Stimulated activated CD4-positive, alpha-beta T cell treated with anti-CD3 and anti-CD28 coated beads, Interleukin-4, amount 100 ng/mL, for 1 hour (primary cell): ENCODE results near the gene PTPRT.

Experiments
- DNase-seq: peaks from one replicate; pipeline ENCODE4 v3.0.0-alpha.2; 2020

The PTPRT gene

DNA sequence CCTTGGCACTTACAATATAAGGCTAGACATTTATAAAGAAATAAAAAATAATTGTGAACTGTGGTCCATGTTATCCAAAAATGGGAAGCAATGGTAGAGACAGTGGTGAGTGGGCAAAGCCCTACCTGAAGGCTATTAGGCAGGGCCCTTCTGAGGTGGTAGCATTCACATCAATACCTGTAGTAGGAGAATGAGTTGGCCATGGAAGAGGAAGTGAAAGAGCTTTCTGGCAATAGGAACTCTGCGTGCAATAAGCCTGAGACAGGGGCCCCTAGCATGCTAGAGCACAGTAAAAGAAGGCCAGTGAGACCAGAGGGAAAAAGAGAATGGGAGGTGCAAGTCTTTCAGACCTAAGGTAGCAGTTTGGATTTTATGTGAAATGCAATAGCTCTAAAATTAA is 754.5 kb downstream of the PTPRT start:
- DNase-seq: no peak

DNA sequence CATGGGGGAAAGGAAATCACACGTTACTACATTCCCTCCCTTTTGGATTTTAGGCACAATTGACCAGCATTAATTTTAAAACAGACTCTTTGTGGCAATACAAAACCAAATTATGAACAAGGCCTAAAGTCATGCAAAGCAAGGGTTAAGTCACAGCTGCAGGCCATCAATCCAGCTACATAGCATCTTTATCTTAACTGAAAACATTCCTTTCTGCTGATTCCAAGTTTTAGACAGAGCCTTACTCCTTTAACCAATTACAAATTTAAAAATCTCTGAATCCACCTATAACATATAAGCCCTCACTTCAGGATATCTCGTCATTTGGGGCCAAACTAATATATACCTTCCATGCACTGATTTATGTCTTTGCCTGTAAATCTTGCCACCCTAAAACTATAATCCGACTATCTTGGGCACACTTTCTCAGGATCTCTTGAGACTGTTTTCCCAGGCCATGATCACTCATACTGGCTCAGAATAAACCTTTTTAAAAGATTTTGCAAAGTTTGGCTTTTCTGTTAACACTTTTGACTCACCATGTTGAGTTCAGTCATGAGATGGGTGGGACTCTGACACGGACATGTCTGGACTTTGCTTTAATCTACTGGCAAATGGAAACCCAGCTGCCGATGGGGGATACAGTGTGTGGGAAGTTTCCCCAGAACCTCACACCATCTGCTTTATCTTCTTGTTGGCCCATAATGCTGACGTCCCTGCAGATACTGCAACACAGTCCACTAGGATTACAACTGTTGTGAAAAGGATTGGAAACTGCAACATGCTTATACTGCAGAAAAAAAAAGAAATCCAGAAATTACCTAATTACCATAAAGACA is 757.0 kb downstream of the PTPRT start:
- no peak for DNase-seq

DNA sequence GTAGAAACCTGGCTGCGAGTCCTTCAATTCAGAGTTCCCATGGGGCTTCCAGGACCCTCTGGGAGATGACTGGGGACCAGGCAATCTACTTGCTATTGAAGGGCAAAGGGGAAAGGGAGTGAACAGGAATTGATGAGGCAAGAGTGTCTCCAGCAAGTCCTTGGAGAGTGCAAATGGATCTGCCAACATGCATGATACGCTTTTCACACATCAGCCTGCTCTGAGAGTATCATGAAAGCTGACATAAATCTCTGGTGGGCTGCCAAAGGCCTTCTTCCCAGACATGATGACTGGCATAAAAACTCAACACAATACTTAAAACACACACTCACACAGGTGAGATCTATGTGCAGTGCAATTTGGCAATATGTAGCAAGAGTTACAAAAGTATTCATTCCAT is 759.1 kb downstream of the PTPRT start:
- DNase-seq: no peak

DNA sequence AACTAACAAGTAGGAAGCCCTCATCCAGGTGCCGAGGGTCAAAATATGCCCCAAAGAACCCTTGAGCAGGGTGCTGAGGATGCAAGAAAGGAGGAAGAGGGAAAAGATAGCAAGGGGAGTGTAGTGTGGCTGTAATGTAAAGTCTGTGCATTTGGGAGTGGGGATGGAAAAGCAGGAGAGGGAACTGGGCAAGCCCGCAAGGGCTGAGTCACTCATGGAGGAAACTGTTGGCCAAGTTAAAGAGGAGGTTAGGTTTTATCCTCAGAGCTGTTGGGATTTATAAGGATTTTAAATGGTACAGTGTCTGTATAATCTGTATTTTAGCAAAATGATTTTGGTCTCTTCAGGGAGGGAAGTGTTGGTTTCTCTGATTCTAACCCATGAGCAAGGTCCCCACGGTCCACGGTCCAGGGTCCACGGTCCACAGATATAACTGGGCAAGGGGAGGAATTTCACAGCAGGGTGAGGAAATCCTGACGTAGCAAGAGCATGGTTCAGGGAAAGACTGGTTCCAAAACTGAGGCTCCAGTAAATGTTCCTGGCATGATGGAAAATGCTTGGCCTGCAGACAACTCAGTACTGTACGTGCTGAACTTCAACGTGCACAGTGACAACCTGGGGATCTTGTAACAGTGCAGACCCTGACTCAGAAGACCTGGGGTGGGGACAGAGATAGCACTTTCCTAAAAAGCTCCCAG is 759.8 kb downstream of the PTPRT start:
- DNase-seq: no peak

DNA sequence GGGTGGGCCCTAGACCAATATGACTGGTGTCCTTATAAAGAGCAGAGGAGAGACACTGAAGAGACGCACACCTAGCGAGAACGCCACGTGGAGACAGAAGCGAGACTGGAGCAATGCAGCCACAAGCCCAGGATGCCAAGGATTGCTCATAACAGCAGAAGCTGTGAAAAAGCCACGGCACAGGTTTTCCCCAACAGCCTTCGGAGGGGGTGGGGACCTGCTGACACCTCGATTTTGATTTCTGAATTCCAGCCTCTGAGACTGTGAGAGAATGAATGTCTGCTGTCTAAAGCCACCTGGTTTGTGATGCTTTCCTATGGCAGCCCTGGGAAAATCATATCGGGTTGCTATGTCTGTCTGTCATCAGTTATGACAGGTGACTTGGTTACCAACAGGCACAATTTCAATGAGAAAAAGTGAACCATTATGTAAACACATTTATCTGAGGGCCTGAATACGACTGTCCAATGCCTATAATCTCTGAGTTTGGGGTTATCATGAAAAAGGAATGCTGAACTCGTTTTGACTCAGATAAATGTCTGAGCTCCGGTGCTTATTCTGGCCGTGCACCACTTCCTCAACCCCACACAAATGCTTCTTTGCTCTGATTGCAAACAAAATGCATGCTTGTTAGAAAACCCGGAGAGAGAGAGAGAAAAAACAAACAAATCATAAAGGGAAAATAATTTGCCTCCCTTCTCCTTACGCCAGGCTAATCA is 769.7 kb downstream of the PTPRT start:
- no peak for DNase-seq

DNA sequence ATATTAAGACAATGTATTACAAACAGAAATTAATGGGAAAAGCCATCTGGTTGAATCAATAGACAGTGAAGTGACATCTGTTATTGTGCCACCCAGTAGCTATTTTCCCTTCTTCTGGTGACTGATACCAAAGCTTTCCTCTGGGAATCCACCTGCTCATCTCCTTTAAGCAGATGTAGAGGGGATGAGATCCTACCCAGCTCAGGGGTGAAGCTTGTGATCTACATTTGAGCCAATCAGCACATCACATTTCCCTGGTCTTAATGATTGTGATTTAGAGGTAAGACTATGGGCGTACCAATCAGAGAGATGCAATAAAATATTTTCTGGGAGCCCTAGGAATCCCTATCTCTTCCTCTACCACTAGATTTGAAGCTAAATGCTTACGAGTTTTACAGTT is 782.9 kb downstream of the PTPRT start:
- no peak for DNase-seq

DNA sequence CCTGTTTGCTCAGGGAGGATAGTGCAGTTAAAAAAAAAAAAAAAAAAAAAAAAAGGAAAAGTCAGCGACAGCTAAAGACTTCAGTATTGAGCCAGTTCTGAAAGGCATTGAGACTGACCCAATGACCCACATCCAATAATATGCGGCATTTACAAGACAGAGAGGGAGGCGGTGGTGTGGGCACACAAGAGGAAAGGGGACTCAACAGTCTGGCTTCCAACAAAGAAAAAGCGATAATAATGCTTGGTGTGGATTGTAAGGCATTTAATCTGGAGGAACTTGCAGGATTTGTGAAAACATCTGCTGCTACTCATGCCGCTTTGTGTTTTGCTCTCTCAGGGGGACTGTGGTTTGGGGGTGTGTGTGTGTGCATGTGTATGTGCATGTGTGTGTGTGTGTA is 787.3 kb downstream of the PTPRT start:
- DNase-seq: no peak

DNA sequence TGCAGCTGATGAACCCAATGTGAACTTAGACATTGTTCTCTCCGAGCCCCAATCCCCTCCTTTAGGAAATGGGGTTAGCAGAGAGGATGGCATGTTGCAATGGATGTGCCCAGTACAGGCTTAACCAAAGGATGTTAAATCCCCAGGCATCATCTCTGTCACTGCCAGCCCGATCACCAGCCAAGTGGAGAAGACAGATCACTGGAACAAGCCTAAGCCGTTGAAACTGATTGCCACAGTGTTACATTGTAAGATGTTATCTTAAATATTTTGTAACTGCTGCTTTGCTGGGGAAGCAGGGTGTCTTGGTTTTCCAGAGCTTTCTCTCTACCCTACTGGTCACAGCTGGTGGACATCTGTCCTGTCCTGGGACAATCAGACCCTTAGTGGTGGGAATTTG is 788.1 kb downstream of the PTPRT start:
- no peak for DNase-seq

DNA sequence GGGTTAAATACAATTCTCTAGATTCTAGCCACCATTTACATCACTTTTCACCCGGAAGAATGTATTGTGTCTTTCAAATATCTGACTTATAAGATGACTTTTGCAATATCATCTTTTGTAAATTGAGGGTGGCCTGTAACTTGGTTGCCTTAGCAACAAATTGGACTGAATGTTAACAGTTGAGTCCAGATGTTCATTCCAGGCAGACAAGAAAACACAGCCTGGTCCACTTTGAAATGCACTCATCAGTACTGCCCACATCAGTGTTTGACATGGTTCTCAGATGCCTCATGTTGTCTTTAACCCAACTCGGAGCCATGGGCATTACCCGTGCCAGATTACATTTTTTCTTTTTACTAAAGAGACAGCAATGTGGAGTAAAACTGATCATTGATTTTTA is 789.9 kb downstream of the PTPRT start:
- no peak for DNase-seq

DNA sequence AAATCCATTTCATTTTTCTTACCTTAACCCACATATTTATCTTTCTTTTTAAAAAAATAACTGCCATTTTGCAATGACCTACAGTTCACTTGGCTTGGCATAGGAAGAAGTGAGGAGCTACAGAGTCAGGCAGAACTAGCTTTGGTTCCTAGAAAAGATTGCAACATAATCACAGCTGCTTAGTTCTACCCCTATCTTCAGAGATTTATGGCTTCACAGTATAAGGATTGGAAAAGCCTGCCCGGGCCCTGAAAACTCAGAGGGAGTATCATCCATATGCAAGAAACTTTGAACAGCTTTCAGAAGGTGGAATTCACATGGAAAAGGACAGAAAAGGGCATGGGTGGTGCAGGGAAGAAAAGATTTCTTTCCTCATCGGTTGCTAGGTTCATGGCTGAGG is 797.3 kb downstream of the PTPRT start:
- DNase-seq: no peak

DNA sequence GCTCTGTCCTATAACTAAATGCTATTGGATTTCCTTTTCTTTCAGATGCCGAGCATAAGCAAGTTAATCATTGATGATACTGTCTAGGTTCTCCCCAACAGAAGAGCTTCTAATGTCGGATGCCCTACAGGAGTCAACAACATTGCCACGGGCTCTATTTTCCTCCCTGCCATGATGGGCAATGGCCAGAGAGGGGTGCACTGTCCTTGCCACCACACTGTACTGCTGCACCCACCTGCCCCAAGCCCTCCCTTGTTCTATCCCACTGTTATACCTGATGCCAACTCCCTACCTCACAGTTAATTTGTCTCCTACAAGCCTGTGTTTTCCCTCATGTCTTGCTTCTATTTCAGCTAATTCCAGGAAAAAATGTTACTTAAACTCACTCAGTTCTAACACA is 797.9 kb downstream of the PTPRT start:
- DNase-seq: no peak

DNA sequence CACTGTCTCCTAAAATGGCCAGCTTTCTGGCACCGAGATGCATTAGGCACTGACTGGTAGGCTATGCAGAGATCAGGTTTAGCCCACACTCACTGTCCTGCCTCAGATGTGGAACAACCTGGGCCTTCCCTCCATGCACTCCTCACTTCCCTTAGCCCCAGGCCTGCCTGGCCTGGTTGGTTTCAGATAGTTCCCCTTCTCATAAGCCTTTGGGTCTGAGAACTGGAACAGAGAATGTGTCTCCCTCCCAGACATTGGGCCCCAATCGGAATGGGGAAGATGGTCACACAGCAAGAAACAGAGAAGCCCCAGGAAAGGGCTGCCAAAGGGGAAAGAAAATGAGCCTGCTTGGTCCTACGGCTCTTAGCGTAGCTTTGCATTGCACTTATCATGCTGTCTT is 809.4 kb downstream of the PTPRT start:
- DNase-seq: no peak

DNA sequence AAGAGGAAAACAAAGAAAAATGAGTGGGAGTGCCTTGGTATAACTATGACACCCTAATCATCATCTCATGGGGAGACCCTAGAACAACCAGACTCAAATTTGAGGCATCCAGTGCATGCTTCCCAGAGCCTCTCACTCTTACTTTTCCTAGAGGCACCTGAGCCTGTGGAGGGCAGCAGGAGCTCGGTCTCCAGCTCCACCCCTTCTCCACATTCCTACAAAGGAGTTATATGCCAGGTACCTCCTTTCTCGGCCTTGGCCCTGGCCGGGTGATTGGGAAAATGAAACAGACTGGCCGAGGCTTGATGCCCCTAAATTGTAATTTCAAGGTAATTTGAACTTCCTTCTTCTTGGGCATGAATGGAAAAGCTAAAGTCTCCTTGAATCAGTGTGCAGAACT is 810.3 kb downstream of the PTPRT start:
- DNase-seq: no peak

DNA sequence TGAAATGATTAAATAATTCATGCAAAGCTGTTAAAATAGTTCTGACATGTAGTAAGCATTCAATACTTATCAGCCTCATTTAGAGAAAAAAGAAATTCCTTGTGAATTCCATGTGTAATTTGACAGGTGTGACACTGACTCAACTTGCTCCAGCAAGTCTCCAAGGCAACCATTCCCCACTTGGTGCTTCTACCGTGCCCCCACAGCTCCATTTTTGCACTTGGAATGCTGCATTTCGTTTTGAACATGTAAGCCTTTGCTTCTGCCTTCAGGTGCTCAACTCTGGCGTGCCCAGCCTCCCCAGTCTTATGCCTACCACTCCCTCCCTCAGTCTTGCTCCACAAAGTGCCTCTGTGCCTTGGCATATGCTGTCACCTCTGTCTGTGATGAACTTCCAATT is 810.9 kb downstream of the PTPRT start:
- no peak for DNase-seq

DNA sequence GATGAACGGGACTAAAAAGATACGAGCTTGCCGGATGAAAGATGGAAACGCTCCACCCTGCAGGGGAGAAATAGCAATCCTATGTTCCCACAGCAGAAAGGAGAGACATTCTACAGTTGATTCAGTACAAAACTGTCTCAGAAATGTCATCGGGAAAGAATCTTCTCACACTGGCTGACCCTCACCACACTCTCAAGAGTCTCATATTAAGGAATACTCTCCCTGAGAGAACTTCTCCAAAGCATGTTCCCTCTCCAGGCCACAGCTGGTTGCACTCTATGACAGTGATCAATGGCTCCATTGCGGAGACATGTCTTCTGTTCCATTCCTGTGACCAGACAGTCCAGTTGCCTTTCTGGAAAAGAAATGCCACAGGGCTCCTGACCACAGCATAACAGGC is 813.6 kb downstream of the PTPRT start:
- no peak for DNase-seq

DNA sequence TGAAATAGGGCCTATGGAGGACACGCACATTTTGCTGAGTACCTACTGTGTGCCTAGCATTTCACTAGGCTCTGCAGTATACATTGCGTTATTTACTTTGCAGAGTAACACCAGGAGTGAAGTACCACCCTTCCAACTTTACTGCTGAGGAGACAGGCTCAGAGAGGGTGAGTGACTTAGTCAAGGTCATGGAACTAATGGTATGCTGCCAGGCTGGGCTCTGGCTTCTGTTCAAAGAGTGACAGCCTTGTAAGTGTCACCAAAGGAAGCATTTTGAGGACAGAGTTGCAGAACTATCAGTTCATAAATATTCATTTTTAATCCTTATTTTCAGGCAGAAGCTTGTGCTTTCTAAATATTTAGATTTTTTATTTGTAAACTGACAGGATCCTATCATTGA is 816.7 kb downstream of the PTPRT start:
- no peak for DNase-seq

DNA sequence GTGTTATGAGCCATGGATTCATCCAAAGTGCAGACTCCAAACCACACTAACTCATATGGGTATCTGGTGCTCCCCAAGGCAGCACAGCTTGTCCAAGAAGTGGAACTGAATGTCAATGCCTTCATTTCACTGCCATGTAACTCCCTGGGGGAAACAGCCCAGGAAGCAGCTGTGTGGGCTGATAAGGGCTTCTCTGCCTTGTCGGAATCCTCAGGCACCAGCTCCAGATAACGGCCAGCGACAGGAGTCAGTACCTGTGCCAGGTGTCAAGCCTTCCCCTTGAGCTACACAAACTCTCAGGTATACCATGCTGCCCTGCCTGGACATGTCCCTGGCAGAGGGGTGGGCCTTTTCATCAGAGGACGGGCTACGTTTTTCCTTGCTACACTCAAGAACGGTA is 819.6 kb downstream of the PTPRT start:
- DNase-seq: no peak

DNA sequence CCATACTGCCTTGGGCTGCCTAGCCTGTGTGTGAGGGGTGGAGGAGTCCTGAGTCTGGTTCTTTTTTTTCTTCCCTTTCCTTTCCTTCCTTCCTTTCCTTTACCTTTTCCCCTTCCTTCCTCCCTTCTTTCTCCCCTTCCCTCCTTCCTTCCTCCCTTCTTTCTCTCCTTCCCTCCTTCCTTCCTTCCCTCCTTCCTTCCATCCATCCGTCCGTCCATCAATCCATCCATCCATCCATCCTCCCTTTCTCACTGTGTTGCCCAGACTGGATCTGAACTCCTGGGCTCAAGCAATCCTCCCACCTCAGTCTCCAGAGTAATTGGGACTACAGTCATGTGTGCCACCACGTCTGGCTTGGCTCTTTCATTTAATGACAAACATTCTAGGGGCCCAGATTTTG is 820.8 kb downstream of the PTPRT start:
- DNase-seq: no peak

DNA sequence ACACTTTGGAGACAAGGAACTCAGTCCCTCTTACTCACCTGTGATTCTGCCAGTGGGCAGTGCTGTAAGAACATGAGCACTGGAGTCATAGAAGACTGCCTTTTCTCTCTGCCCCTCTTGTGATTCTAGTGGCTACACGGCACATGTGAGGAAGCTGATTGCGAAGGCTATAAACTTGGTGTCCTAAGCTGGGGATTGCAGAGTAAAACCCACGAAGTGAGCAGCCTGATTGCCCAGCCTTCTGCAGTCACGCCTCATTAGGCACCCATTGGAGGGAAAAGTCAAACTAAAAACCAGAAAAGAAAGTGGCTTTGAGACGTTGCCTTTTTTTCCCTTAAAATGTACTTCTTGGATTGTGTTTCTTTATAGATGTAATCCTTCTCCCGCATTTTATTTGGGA is 823.1 kb downstream of the PTPRT start:
- no peak for DNase-seq

DNA sequence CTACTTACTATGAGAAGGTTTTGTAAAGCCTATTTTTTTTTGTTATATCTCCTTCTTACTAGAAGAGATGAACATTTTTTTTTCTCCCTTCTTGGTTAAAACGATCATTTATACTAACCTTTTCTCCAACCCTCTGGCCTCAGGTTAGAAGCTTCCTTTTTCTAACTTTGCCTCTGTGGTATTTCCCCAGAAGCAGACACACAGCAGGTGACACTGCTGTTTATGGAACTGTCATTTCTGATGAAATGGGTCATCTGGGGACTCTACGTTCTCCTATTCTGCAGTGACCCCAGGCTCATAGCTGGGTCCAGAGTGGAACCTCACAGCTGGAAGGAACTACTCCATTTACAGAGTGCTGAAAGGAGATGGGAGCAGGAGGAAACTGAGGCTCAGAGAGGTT is 825.3 kb downstream of the PTPRT start:
- no peak for DNase-seq

DNA sequence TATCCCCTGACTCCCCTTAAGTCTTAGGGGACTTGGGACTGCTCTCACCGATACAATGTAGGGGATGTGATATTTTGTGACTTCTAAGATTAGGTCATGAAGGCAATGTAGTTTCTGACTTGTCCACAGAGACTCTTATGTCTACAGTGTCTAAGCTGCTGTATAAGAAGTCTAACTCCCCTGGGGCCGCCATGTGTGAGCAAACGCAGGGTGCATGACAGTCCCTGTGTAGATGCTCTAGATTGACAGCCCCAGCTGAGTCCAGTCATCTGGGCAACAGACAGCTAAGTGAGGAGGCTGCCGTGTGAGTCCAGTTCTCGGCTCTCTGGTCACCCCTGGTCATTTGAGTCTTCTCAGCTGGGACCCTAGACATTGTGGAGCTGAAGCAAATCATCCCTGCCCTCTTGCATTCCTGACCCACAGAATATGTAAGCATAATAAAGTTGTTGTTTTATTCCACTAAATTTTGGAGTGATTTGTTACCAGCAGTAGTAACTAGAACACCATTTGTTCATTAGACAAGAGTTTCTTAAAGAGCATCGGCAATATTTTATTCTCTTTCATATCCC is 828.2 kb downstream of the PTPRT start:
- no peak for DNase-seq

DNA sequence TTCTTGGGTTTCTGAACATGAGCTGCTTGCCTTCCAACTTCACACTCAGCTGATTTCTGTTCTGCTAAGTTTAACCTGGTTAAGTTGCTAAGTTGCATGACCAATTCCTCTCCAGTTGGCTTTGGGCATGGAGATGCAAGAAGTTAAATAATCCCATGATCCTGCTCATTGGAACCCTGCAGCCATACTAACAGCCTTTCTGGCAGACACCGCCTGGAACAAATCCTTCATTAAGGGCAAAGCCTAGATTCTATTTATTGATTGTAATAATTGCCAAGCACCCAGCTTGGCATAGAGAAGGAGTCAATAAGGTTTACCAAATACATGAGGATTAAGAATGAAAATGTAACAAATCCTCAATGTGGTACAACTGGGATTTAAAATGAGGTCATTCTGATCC is 829.1 kb downstream of the PTPRT start:
- no peak for DNase-seq

DNA sequence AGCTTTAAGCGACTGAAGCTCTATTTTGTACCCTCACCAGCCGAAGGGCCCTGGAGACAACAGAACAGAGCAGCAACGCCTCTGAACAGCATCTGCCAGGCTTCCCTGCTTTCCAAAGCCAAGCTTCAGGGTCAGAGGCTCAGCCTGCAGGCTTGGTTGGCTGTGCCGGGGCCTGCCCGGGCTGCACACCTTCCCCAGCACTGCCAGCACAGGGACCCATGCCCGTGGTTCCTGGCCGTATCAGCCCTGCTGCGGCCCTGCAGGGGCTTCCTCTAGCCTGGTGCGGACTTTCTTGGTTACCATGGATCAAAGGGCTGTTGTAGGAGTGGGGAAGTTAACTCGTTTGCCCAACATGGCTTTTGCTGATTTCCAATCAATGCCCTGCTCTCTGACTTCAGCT is 830.1 kb downstream of the PTPRT start:
- DNase-seq: no peak

DNA sequence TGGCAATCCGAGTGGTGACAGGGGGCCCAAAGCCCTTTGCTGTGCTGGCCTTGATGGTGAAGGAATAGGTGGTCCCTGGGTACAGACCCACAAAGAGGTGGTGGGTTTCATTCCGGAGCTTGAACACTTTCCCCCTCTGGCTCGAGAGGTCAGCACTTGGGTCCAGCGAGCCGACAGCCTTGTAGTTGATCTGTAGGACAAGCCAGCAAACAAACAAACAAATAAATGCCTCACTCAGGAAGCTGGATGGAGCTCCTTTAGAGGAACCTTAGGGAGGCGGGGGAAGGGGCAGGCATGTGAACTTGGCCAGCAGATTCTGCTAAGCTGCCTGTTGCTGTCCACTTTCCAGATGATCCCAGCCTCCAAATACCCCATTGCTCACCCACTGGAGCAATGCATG is 837.6 kb downstream of the PTPRT start:
- no peak for DNase-seq
